Stomach smooth muscle (tissue), 2 donors: ENCODE measurements around the gene SLFN5.

Source experiments
- H3K27ac ChIP-seq: one replicate; pipeline ENCODE4 v1.7.0; 2013; ENCODE audit warnings: mild to moderate bottlenecking, low read length, inconsistent platforms
- H3K27me3 ChIP-seq, 2 donors: one replicate each; pipeline ENCODE4 v1.7.0; 2013; ENCODE audit warnings: low read length in 2 of 2; ENCODE audit not compliant: insufficient read depth in 2 of 2, control insufficient read depth in 1 of 2
- H3K36me3 ChIP-seq, 2 donors: one replicate each; pipeline ENCODE4 v1.7.0; 2013; ENCODE audit warnings: low read length in 2 of 2; ENCODE audit not compliant: control insufficient read depth in 2 of 2, insufficient read depth in 2 of 2
- H3K4me1 ChIP-seq: one replicate; pipeline ENCODE4 v1.7.0; 2013; ENCODE audit warnings: low read length; ENCODE audit not compliant: control insufficient read depth, insufficient read depth
- H3K4me3 ChIP-seq, 2 donors: one replicate each; pipeline ENCODE4 v1.7.0; 2013; ENCODE audit warnings: low read length in 2 of 2
- H3K9ac ChIP-seq, 2 donors: one replicate each; pipeline ENCODE4 v1.7.0; 2013; ENCODE audit warnings: low read length in 2 of 2, mild to moderate bottlenecking in 1 of 2
- H3K9me3 ChIP-seq, 2 donors: one replicate each; pipeline ENCODE4 v1.7.0; 2013; ENCODE audit warnings: low read length in 2 of 2; ENCODE audit not compliant: control insufficient read depth in 2 of 2
- donor health status: healthy.
- donor health status: Pancreatic carcinoma.

SLFN5 gene

GRCh38 chr17:35241520-35241919, 1.4 kb upstream of the SLFN5 start:
- no peaks in the 10 kb centered on the region for H3K9me3 ChIP-seq
- peak overlapping the region; percentile 90 to 91 for H3K4me3 ChIP-seq
- H3K36me3 ChIP-seq = no peaks in the 10 kb centered on the region
- no peaks in the 10 kb centered on the region for H3K27me3 ChIP-seq
- H3K4me1 ChIP-seq = peaks cover 21% of the 10 kb centered on the region
- peak overlapping the region; percentile 93 for H3K27ac ChIP-seq
- H3K9ac ChIP-seq = peak overlapping the region; percentile 86

GRCh38 chr17:35242158-35242804, 591 bp upstream of the SLFN5 start:
- H3K36me3 ChIP-seq = peaks cover 0 to under 1% of the 10 kb centered on the region in 2 donors
- peak overlapping the region; percentile 93 for H3K27ac ChIP-seq
- H3K9ac ChIP-seq = peak overlapping the region; percentile 86
- H3K27me3 ChIP-seq = no peaks in the 10 kb centered on the region
- peaks cover 21% of the 10 kb centered on the region for H3K4me1 ChIP-seq
- H3K4me3 ChIP-seq = peak overlapping the region; percentile 90 to 91
- no peaks in the 10 kb centered on the region for H3K9me3 ChIP-seq

DNA sequence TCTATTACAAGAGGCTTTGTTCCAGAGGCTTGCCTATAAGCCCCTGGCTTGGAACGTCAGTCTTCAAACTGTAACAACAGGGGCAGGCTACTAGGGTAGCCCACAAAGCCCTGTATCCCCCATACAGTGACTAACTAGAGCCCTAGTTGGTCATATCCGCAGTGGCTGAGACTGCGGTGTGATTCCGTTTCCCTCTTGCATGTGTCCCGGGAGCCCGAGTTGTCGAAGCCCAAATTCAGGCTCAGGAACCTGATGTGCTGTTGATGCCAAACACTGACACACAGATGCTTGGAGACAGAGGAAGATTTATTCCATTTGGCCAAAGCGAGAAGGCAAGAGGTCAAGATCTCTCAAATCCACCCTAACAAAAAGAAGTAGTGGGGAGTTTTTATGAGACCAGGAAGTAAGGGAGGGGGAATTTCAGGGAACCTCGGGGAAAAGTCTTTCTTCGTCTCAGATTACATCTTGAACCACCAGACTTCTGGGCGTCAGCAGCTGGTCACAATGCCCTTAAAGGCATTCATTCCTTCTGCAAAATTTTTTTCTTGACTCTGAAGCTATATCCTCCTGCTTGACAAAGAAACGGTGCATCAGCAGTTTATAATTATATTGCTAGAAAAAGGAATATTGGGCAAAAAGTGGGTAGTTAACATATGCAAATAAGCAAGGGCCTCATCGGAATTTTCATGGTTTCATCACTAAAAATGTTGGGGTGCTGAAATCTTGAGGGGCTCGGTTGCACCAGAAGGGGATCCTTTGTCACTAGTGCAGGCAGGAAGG, 879 bp downstream of the SLFN5 start:
- H3K27ac ChIP-seq = peak overlapping the region; percentile 93
- peak overlapping the region; percentile 90 to 91 for H3K4me3 ChIP-seq
- H3K9ac ChIP-seq = peak overlapping the region; percentile 86 to 87
- peaks cover 0 to 6% of the 10 kb centered on the region in 2 donors for H3K36me3 ChIP-seq
- H3K9me3 ChIP-seq = no peaks in the 10 kb centered on the region
- H3K27me3 ChIP-seq = no peaks in the 10 kb centered on the region
- H3K4me1 ChIP-seq = peaks cover 21% of the 10 kb centered on the region

- peaks cover 21% of the 10 kb centered on the region for H3K4me1 ChIP-seq
- no peaks in the 10 kb centered on the region for H3K27me3 ChIP-seq
- H3K36me3 ChIP-seq = peaks cover 0 to 6% of the 10 kb centered on the region in 2 donors
- no peaks in the 10 kb centered on the region for H3K9me3 ChIP-seq
- peak overlapping the region in 1 of 2 donors; percentile 87 for H3K9ac ChIP-seq
- peak overlapping the region; percentile 93 for H3K27ac ChIP-seq
- H3K4me3 ChIP-seq = peak overlapping the region; percentile 90 to 91
Observed at GRCh38 chr17:35244341-35245195, 1.7 kb downstream of the SLFN5 start.

- Histone ChIP-seq H3K9ac (no peak overlapping the region), H3K4me1 (peaks cover 21% of the 10 kb centered on the region), H3K27me3 (no peaks in the 10 kb centered on the region), H3K27ac (no peak overlapping the region), H3K36me3 (peaks cover 0 to 6% of the 10 kb centered on the region in 2 donors), H3K9me3 (no peaks in the 10 kb centered on the region), H3K4me3 (no peak overlapping the region)
Observed at GRCh38 chr17:35245196-35245486, 2.3 kb downstream of the SLFN5 start.

DNA sequence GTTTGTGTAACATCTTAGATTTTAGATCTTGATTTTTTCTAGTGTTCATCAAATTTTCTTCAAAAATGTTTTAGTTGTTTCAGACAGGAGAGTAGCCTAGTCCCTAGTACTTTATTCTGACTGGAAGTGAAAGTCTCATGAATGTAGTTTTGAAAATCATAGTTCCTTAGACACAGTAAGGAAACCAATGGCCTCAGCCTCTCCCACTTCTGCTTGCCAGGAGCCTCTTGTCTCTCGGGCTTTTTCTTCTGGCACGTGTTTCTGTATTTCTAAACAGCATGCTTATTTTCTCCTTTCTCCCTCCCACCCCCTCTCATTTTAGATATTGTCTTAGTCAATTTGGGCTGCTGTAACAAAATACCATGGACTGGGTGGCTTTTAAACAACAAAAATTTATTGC, 9.8 kb downstream of the SLFN5 start:
- Histone ChIP-seq H3K9me3 (no peaks in the 10 kb centered on the region), H3K36me3 (peaks cover 0 to 2% of the 10 kb centered on the region in 2 donors), H3K27ac (no peak overlapping the region), H3K4me1 (peaks cover 13% of the 10 kb centered on the region), H3K4me3 (no peak overlapping the region), H3K9ac (no peak overlapping the region), H3K27me3 (no peaks in the 10 kb centered on the region)

DNA sequence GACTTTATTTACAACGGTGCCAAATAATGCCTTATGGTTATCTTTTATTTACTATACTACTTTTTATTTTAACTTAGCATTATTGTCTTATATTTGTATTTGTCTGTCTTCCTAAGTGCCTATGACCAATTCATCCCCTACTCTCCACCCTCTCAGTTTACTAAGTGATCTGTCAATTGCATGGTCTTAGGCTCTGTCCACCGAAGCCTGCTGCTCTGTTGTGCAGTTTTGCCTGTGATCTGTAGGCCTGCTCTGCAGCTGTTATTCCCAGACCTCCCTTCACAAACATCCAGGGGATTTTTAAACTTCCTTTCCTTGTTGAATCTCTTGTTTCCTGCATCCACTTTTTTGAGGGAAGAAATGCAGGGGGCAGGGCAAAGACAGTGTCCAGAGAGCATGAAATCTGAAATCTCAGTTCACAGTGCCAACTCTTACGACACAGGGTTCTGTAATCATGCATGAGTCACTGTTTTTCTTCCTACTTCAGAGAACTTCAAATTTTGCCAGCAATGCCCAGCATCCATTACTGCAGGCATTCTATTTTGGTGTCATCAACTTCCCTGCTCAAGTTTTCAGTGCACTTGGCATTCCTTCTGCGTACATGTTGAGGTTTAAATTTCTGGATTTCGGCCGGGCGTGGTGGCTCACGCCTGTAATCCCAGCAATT, 11.4 kb downstream of the SLFN5 start:
- H3K9ac ChIP-seq = no peak overlapping the region
- H3K4me3 ChIP-seq = no peak overlapping the region
- H3K9me3 ChIP-seq = no peaks in the 10 kb centered on the region
- H3K36me3 ChIP-seq = peaks cover 0 to 3% of the 10 kb centered on the region in 2 donors
- H3K27me3 ChIP-seq = no peaks in the 10 kb centered on the region
- peaks cover 20% of the 10 kb centered on the region for H3K4me1 ChIP-seq
- peak overlapping the region; percentile 64 for H3K27ac ChIP-seq

DNA sequence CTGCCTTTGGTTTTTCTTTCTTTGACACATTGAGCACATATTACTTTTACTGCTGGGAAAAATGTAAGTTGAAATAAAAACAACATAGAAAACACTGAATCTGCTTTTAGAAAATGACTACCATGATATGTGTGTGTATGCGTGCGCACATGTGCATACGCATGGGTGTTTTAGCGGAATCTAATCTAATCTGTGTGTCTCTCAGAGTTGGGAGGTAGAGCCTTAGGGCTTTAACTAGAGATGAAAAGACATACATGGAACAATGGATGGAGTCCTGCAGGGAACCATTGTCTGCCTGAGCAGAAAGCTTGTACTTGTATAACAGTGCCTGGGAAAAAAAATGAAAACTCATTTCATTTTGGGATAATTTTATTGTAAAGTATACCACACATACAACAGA, 12.4 kb downstream of the SLFN5 start:
- H3K4me1 ChIP-seq = peaks cover 20% of the 10 kb centered on the region
- no peak overlapping the region for H3K27ac ChIP-seq

DNA sequence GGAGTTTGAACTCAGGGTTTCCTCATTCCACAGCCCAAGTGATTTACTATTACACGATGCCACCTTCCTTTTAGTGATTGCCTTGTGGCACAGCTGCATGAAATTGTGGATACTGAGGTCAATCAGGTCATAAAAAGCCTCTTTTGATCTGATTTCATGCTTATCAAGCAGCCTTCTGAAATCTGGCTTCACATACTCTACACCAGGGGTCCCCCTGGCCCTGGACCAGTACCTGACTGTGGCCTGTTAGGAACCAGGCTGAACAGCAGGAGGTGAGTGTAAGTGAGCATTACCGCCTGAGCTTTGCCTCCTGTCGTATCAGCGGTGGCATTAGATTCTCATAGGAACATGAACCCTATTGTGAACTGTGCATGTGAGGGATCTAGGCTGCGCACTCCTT, 13.8 kb downstream of the SLFN5 start:
- no peak overlapping the region for H3K9ac ChIP-seq
- no peaks in the 10 kb centered on the region for H3K27me3 ChIP-seq
- H3K9me3 ChIP-seq = no peaks in the 10 kb centered on the region
- H3K4me3 ChIP-seq = no peak overlapping the region
- no peak overlapping the region for H3K27ac ChIP-seq
- H3K4me1 ChIP-seq = peaks cover 20% of the 10 kb centered on the region
- peaks cover 0 to 3% of the 10 kb centered on the region in 2 donors for H3K36me3 ChIP-seq

More for the DNA sequence above, 12.4 kb downstream of the SLFN5 start:
- peaks cover 0 to 3% of the 10 kb centered on the region in 2 donors for H3K36me3 ChIP-seq
- H3K27me3 ChIP-seq = no peaks in the 10 kb centered on the region
- no peak overlapping the region for H3K4me3 ChIP-seq
- no peak overlapping the region for H3K9ac ChIP-seq
- H3K9me3 ChIP-seq = no peaks in the 10 kb centered on the region

DNA sequence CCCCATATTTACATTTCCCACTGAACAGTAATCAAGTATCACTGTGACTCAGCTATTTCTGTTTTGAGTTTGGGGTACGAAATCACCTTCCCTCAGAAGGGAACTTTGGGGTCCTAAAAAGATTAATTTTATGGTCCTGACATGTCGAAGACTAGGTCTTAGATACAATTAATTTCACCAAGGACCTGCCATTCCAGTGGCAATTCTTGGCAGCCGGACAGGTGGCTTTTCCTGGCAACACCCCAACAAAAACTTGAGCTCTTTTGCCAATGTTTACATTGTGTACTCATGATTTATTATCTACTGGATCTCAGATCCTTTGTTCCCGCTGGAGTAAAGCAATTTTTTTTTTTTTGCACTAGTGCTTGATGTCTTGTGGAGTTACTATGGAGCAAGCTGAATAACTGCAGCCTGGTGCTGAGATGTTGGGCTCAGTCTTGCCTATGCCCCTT, 14.4 kb downstream of the SLFN5 start:
- Histone ChIP-seq H3K9me3 (no peaks in the 10 kb centered on the region), H3K9ac (no peak overlapping the region), H3K4me1 (peaks cover 20% of the 10 kb centered on the region), H3K27ac (no peak overlapping the region), H3K4me3 (no peak overlapping the region), H3K36me3 (peaks cover 0 to 3% of the 10 kb centered on the region in 2 donors), H3K27me3 (no peaks in the 10 kb centered on the region)
